HG03442 (cell line): ENCODE results near the gene BLID.

ENCODE experiments used
- ATAC-seq: cut with Tn5 transposase; IDR thresholded peaks from one replicate; pipeline ENCODE4 v1.9.1; 2021; ENCODE audit warnings: mild to moderate bottlenecking, moderate library complexity; ENCODE audit not compliant: unreplicated experiment

Gene BLID, protein sequence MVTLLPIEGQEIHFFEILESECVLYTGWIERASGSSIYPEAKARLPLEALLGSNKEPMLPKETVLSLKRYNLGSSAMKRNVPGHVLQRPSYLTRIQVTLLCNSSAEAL

DNA sequence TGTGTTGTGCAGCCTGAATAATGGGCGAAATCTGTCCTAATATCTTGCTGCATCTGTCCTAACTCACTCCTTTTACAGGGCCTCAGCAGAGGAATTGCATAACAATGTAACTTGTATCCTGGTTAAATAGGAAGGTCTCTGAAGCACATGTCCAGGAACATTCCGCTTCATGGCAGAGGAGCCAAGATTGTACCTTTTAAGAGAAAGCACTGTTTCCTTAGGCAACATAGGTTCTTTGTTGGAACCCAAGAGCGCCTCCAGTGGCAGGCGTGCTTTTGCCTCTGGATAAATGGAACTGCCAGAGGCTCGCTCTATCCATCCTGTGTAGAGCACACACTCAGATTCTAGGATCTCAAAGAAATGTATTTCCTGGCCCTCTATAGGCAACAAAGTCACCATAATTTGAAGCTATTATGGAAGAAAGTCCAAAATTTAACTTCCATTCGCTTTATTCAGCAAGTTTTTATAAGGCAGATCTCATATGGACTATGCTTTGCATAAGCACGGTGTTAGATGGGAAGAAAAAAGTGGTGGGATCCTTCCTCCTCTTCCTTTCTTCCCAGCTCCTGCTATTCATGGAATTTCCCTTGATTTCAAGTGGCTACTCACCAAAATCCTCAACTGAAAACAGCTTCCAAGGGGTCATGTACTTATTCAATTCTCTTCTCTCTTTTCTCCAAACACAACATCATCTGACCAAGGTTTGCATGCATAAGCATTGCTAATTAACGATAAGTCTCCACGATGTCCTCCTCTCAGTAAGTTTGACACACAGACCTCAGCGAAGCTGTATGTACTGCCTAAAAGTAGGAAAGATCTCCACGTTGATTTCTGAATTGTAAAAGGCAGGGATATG lies at the start of gene BLID:
Gene BLID, minus strand, starts transcription at position 692 of the 856 bp plus-strand sequence. Its CDS starts 293 bp downstream, at position 399.
- ATAC-seq = no peak

DNA sequence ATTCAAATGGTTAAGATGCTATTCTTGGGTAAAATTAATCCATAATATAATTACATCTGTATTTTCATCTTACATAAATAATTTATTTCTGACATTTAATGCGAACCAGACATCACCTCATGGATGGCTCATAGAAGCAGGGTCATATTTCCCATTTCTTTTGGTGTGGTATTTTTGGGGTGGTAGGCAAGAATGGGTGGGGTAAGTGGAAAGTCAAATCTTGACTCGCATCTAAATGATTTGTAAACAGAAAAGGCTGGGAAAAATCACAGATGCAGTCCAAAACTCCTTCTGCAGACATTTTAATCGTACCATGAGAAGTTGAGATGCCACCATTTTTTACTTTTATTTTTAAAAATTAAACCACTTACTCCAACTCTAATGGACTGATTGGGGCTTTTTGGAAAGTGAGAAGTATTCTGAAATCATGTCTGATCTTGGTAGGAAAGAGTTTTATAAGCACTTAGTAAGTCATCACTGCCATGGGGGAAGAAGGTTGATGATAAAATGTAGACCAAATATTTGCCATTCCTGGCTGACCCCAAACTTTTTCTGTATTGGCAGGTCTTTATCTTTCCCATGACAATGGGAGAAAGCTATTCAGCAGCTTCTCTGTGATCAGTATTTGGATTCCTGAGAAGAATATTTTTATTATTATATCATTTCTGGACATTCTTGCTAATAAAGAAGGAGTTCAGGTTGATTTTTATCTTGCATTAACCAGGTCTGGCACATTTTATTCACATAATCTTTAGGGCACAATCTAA lies 47.2 kb upstream of the BLID start:
- no peak for ATAC-seq

DNA sequence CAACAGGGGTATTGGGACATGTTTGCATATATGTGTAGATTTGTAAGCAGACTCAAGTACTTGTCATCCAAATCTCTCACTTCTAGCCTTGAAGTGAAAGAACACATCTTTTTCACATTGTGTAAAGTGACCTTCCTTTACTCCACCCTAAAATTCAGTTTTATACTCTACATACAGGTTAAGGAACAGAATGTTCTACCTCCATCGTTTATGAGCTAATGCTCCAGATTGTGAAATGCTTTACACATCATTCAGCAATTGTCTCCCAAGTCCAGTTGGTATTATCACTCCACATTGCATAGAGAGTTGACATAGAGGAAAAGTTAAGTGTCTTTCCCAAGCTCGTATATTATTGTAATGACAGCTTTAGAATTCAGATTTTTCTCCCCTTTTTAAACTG lies 46.1 kb upstream of the BLID start:
- ATAC-seq = no peak

DNA sequence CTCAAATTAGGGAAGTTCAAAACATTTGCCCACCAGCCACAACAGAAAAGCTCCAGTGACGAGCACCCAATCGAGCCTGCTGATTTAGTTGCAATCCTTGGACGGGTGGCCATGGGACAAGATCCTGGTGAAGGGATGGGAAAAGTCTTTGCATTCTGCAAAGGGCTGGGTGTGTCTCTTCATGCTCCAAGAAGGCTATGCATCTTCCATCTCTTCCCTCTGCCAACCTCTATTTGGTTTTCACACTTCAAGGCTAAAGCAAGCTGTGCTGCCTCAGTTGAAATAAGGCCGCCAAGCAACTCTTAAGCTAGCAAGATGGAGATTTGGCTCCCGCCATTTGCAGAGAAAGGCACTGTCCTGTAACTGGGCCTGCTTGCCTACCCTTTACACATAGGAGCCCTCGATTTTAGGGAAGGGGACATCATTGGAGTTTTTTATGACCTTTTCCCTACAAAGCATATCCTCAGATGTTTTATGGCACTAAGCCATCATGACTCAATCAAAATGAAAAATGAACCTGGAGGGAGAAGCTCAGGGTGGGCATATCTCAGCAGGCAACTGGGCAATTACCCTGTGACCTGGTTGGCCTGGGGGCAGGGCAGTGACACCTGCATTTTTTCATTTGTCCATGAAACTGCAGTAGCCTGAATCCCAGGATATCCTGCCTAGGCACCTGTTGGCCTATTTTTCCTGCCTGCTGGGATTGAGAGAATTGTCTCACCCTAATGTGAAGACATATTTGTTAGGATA lies 45.0 kb upstream of the BLID start:
- ATAC-seq = no peak

DNA sequence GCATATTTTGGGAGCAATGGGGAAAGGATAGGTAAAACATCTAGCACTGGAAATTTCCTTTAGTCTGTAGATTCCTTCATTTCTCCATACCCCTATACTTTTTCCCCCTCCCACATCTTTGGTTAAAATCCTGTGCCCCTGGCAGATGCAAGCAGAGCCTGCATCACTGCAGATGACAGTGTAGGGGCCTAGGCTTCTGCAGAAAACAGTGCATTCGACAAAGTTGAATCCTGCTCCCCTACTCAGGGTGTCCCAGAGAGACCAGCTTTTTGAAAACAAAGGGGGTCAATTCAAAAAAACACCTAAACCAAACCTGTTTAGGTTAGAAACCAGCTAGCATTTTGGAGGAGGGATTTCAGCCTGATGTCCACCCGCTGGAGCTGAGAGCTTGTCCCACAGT lies 43.8 kb upstream of the BLID start:
- ATAC-seq = no peak

DNA sequence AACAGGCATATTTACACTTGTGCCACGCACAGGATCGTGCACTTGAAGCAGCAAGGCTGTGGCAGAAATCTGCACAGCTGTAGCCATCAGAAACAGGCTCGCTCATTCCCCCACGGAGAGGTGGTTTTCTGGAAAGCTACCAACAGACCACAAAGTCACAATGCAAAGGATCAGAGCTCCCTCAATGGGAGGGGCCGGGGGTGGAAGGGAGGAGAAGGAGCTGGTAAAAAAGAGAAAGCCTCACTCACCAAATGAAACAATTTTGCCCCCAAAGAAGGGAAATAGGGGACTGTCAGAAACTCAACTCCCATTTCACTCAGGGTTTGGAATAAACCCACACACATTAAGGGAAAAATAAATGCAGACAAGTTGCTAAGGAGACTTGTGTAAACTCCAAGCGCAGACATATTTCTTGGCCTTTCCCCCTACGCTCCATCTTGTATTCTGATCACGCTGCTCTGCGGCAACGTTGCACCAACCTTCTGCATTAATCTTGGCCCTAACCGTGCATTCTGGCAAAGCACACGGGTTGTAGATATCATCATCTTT lies 43.2 kb upstream of the BLID start:
- ATAC-seq = no peak

DNA sequence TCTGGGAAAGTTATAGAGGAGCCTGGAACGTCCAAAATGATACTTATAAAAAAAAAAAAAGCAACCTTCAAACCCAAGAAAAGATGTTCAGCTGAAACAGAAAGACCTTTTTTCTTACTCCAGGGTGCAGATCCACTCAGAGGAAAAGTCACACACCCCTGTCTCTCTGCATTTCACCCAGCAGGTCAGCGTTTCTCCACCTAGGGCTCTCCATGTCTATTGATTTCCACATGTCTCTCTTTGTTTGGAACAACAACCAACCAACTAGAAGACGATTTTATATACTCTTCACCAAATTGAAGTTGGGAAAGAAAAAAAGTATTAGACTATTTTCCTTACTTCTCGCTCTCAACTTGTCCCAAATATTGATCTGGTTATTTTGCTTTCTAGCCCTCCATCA lies 42.2 kb upstream of the BLID start:
- ATAC-seq = no peak

DNA sequence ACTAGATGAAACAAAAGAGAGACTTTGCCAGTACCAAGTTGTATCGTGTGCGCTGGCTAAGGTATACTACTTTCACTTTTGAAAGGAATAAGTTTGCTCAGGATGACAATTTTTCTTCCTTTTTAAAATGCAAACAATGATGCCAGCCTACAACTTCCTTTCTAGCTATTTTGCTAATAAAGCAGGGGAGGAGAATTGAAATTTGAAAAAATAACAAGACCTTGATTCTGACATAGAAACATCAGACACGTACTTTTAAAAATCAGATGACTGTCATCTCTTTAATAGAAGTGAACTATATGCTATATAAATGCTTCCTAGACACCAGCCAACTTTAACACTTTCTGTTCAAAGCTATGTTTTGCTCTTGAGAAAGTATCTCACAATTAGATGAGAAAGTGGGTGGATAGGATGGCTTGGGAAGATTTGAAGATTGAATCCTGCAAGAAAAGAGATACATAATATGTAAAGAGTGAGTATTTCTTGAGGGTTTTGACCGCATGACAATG lies 41.7 kb upstream of the BLID start:
- ATAC-seq = no peak

DNA sequence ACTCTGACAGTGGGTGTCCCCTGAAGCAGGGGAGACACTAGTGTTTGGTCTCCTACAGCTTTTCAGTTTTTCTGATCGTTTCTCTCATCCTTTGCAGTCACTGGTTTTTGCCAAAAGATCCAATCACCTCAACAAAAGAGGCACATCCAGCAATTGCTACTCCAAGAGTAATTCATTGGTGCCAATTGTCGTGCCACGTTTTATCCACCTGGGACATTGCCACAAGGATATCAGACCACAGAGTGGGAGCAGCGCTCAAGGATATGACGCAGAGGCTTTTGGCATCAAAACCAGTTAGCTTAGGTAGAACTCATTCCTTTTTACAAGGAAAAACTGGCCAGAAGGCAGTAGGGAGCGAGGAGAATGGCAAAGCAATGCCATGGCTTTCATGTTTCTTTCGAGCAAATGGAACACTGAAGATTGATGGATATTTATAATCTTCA lies 40.9 kb upstream of the BLID start:
- no peak for ATAC-seq

DNA sequence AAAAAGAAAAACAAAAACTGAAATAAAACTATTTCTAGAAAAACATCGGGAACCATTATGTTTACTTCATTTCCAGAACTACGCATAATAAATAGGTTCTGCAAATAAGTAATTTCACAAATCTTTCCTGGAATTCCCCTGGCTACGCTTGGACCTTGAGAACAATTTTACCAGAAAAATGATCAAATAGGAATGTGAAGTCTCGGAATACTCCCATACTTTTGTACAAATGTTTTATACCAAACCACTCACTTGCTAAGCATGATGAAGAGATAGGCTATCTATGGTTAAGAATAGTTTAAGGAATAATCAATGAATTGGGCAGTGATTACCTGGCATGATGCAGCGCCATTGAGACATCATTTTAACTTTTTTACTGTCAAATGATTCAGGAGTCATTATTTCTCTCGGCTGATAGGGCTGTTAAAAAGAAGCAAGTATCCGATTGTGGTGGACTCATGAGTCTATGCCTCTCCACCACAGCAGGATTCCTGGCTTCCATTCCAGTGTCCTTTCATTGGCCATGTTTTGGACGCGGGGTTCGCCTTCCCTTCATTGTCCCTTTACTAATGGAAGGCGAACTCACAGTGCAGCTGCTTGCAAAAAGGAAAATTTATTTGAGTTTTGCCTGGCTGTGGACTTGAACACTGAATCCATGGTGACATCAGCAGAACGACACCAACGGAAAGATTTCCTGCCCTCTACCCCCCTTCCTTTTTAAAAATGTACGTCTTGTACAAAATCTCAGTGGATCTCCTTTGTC lies 39.9 kb upstream of the BLID start:
- ATAC-seq = no peak

DNA sequence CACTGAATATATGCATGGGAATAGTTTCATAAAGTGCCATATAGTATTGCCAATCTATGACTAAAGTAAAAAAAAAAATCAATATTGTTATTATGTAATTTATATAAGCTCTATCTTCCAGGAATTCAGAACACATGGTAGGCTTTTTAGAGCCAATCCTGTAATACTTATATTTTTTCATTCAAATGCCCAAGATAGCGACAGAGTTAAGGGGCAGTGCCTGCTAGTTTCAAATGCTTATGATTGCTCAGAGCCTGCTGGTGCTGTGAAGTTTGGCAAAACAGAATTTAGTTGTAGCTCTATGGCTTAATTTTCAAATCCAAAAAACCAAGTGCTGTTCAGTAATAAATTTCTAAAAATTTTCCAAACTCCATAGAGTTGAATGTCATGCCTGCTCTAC lies 39.0 kb upstream of the BLID start:
- no peak for ATAC-seq

DNA sequence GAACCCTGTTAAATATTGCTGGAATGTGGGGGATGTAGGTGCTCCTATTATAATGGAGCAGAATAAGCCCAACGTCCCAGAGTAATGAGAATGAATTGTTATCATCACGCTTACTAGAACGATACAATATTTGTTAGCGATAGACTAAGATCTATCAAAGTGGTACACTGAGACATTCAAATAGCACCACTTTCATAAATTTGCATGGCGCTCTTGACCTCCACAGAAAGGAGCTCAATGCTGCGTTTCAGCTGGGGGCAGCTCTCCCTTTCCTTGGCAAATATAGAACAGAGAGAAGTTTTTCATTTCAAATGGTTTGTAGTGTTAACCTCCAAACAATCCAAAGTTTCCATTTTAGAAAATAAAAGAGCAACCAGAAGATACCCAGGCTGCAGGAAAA lies 38.2 kb upstream of the BLID start:
- ATAC-seq = no peak

DNA sequence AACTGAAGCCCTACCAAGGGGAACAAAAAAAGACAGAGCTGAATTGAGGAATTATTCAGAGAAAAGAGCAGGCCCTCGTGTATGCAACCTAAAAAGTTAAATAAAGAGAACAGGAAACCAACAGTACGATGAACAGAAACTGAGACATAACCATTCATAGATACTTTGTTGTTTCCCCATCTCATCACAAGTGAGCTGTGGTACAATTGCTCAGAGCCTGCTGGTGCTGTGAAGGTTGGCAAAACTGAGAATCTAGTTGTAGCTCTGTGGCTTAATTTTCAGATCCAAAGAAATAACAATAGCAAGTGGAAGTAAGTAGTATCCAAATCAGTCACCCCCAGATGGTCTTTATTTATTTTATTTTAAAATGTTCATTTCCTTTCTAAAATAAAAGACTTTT lies 37.7 kb upstream of the BLID start:
- ATAC-seq = no peak

DNA sequence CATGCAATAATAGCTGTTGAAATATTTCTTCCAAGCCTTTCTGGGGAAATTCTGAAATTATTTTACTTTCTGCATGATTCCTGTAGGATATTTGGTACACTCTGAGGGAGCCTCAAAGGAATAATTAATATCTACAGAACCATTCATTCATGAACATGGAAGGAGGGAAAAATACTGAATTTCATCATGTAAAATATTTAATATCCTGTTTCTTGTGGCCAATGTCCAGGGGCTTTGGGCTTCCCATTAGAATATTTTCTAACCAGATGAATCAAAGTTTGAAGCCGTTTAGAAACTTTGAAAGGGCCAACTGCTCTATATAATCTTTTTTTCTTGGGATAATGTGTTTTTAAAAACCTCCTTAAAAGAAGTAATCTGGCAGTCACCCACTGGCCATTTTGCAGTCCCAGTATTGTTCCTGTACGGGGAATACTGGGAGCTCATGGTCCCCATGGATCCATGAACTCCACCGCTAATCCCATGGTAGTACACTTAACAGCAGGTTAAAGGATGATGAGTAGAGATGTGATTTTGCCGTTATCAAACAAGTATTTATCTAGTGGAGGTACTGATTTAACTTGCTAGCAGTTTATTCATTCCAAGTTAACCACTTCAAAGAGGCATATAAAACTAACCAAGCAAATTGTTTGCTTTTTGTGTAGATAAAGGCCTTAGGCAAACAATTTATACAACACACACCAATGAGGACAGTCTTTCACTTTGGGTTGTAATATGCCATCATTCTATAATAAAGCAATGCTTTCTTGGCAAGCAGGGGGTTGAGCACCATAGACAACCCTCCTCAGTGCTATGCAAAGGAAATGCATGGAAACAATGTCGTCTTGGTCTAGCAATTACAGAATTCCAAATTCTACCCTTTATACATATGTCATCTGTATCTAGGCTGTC lies 34.5 kb upstream of the BLID start:
- ATAC-seq = no peak

DNA sequence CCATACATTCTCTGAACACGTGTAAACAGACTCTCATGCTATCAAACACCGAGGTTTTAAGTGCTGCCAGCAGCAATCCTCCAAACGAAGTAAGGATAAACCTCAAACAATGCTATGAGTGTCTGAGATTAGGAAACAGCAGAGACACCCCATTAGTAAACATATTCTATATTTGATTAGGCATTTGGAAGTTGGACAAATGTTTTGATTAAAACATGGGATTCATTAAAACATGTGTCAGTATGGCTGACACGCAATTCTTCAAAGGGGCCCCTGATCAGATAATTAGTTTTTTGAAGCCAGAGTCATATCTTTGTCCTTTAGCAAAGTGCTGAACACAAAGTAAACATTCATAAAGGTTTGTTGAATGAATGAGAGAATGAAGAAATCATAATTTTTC lies 33.2 kb upstream of the BLID start:
- no peak for ATAC-seq

DNA sequence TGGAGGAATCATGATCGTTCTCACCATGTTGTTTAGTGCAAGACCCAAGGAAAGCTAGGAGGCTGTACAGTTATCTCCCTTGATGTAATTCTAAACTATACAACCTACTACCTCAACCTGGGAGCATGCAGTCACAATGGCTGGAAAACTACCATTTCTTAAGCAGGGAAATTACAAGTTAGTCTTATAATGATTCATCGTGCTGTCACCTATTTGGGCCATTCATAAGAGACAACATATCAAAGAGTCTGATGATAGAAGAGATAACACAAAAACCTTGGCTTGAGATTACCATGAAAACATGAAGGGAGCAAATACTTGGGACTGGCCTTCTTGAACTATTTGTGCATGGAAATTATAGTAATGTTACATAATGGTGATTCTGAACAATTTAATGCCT lies 30.5 kb upstream of the BLID start:
- ATAC-seq = no peak

DNA sequence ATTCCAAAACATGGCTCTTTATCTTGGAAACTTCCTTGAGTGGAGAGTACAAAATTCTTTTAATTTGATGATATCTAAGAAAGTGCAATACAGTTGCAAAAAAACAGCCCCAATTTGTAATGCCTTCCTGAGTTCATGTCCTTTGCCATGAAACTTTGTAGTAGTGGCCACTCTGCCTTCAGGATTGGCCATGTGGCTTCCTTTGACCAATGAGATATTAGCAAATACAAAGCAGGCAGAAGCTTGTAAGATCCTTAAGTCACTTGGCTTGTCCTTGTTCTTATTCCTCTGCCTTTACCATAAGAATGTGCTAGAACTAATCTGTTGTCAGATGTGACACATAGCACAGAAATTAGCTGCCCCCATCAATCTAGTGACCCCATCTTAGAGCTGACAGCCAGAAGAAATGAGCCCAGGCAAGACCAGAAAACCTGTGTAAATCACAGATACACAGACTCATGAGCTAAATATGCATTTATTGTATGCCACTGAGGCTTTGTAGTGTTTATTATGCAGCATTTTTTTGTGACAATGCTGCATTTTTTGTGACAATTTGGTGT lies 29.8 kb upstream of the BLID start:
- ATAC-seq = no peak

DNA sequence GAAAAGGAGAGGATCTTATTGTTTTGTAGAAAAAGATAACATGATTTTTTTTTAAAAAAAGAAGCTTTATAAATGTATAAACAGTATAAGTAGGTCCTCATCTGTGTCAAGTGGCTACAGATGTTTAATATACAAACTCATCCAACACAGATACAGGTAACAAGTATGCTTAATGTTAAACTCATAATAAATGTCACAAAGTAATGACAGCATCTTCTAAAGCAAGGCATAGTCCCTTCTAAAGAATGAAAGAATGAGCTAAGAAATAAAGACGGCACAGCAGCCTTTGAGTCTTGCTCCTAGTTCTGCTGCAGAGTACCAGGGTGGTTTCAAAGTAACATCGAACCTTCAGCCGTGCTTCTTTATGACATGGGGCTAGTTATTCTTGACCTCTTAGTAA lies 28.7 kb upstream of the BLID start:
- ATAC-seq = no peak

DNA sequence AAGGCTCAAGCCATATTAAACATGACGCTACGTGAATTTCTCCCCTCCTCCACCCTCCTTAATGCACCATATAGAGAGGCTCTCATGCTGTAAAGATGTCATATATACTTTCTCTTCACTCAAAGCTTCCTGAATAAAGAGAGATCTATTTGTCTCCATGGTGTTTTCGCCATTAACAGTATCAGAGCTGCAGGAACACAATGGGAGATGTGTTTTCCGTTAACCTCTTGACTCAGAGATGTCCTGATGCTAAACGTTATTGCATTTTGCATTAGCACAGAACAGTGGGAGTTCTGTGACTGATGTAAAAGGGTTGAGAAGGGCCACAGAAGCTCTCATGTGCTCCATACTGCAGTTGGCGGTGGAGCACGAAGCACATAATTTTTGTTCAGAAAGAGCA lies 25.7 kb upstream of the BLID start:
- ATAC-seq = no peak
